NT2/D1 (cell line): ENCODE results near the gene C1orf174.

ENCODE experiments used
- SUZ12 ChIP-seq: IDR thresholded peaks from 2 replicates; pipeline ENCODE4 v1.6.1; 2011; ENCODE audit not compliant: insufficient read length, insufficient read depth; ENCODE audit errors: extremely low read depth
- YY1 ChIP-seq: IDR thresholded peaks from 2 replicates; pipeline ENCODE4 v1.6.1; 2011; ENCODE audit not compliant: insufficient read length, insufficient read depth
- ZNF274 ChIP-seq: IDR thresholded peaks from 2 replicates; pipeline ENCODE4 v1.6.1; 2011; ENCODE audit warnings: mild to moderate bottlenecking, low read depth, low read length

- no peak for TF ChIP-seq ZNF274
- no peak for TF ChIP-seq SUZ12
- TF ChIP-seq YY1 = no peak
Measured at GRCh38 chr1:3872546-3872945, 27.5 kb downstream of the C1orf174 start.
